ENCODE data around the gene LCA5.

DNA sequence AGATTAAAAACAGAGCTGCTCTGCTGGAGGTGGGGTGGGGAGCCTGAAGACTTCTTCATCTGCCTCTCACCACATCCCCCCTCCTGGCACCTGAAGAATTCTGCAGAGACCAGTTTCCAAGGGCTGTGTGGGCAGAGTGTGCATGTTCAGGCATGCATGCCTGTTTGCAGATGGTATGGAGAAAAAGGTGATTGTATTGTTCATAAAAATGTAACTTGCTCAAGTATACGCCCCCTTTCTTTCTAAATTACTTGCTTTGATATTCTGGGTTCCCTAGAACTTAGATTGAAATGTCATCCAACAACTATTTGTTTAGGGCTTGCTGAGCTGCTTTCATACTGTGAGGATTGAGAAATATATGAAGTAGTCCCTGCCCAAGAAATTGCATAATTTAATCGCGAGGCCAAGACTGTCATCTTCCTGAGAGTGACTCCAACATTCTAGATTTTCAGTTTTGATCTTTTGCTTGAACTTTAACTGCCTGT is 83.6 kb downstream of the LCA5 start:
- TF ChIP-seq EZH2phosphoT487 (IDR thresholded peaks at IDR 0.05; ENCODE audit: insufficient read depth, low read depth) (no peak), EZH2 (IDR thresholded peaks at IDR 0.05; ENCODE audit: insufficient read depth, poor library complexity, severe bottlenecking) (no peak)
